ENCODE measurements around the gene TMEM185B.
"Not testable (repeated sequence)": the region's sequence is repeated elsewhere in the genome, so short reads cannot be mapped to it uniquely, and the experiment has no call there.

Gene TMEM185B

GRCh38 chr2:120265006-120265405 lies 41.8 kb upstream of the TMEM185B start:
- Histone ChIP-seq H3K4me1 (ENCODE audit: control insufficient read depth, low read depth, low read length) (no peaks in the 10 kb centered on the region), H3K36me3 (ENCODE audit: control insufficient read depth, insufficient read depth, low read length) (no peaks in the 10 kb centered on the region), H3K27me3 (ENCODE audit: insufficient read depth, low read length, poor library complexity) (no peaks in the 10 kb centered on the region), H3K27ac (ENCODE audit: low read depth, low read length) (no peak overlapping the region), H2BK15ac (replicated peaks; ENCODE audit: low read depth) (no peak overlapping the region), H2BK5ac (ENCODE audit: low read length) (no peak overlapping the region), H3K18ac (ENCODE audit: low read length) (no peak overlapping the region), H3K79me2 (ENCODE audit: control insufficient read depth, insufficient read depth, low read length) (no peaks in the 10 kb centered on the region), H3K4me3 (ENCODE audit: low read length) (no peak overlapping the region), H4K5ac (ENCODE audit: low read length) (no peak overlapping the region), H3K23ac (ENCODE audit: low read length) (no peak overlapping the region), H3K9ac (ENCODE audit: low read length) (no peak overlapping the region), H3K79me1 (ENCODE audit: low read length) (peaks cover 2% of the 10 kb centered on the region), H3K4ac (ENCODE audit: low read depth, low read length) (no peak overlapping the region), H2AK5ac (ENCODE audit: low read length) (no peak overlapping the region), H3K56ac (ENCODE audit: low read length) (no peak overlapping the region), H4K8ac (ENCODE audit: low read depth, low read length) (no peak overlapping the region), H2BK120ac (ENCODE audit: low read depth, low read length) (no peak overlapping the region), H3K4me2 (ENCODE audit: low read length) (no peak overlapping the region)
- no peak for DNase-seq
- WGBS (ENCODE audit: extremely low coverage, insufficient coverage, low lambda C conversion rate) = no CpG with 5 or more reads among the region's 12 CpGs

- Histone ChIP-seq H3K4me3 (ENCODE audit: low read length) (no peak overlapping the region), H2BK15ac (replicated peaks; ENCODE audit: low read depth) (no peak overlapping the region), H3K4me1 (ENCODE audit: control insufficient read depth, low read depth, low read length) (no peaks in the 10 kb centered on the region), H3K27ac (ENCODE audit: low read depth, low read length) (no peak overlapping the region), H3K27me3 (ENCODE audit: insufficient read depth, low read length, poor library complexity) (no peaks in the 10 kb centered on the region), H3K56ac (ENCODE audit: low read length) (peak overlapping the region; percentile 15), H3K79me2 (ENCODE audit: control insufficient read depth, insufficient read depth, low read length) (no peaks in the 10 kb centered on the region), H4K5ac (ENCODE audit: low read length) (no peak overlapping the region), H4K8ac (ENCODE audit: low read depth, low read length) (no peak overlapping the region), H3K23ac (ENCODE audit: low read length) (no peak overlapping the region), H3K4ac (ENCODE audit: low read depth, low read length) (no peak overlapping the region), H3K79me1 (ENCODE audit: low read length) (peaks cover 5% of the 10 kb centered on the region), H3K9ac (ENCODE audit: low read length) (no peak overlapping the region), H3K36me3 (ENCODE audit: control insufficient read depth, insufficient read depth, low read length) (no peaks in the 10 kb centered on the region), H2BK5ac (ENCODE audit: low read length) (no peak overlapping the region), H2AK5ac (ENCODE audit: low read length) (no peak overlapping the region), H3K4me2 (ENCODE audit: low read length) (no peak overlapping the region), H2BK120ac (ENCODE audit: low read depth, low read length) (no peak overlapping the region), H3K18ac (ENCODE audit: low read length) (no peak overlapping the region)
- no CpG with 5 or more reads among the region's 10 CpGs for WGBS (ENCODE audit: extremely low coverage, insufficient coverage, low lambda C conversion rate)
- DNase-seq = no peak
These were observed 39.7 kb upstream of the TMEM185B start for GRCh38 chr2:120262761-120263428.

- no peak overlapping the region for H3K4me2 ChIP-seq (ENCODE audit: low read length)
- no peak overlapping the region for H3K4me3 ChIP-seq (ENCODE audit: low read length)
- H3K79me2 ChIP-seq (ENCODE audit: control insufficient read depth, insufficient read depth, low read length) = no peaks in the 10 kb centered on the region
- no peaks in the 10 kb centered on the region for H3K4me1 ChIP-seq (ENCODE audit: control insufficient read depth, low read depth, low read length)
- no peak overlapping the region for H4K8ac ChIP-seq (ENCODE audit: low read depth, low read length)
- no peaks in the 10 kb centered on the region for H3K27me3 ChIP-seq (ENCODE audit: insufficient read depth, low read length, poor library complexity)
- H4K5ac ChIP-seq (ENCODE audit: low read length) = no peak overlapping the region
- H2AK5ac ChIP-seq (ENCODE audit: low read length) = no peak overlapping the region
- no peak overlapping the region for H2BK120ac ChIP-seq (ENCODE audit: low read depth, low read length)
- H3K18ac ChIP-seq (ENCODE audit: low read length) = no peak overlapping the region
- H3K79me1 ChIP-seq (ENCODE audit: low read length) = peaks cover 5% of the 10 kb centered on the region
- H3K4ac ChIP-seq (ENCODE audit: low read depth, low read length) = no peak overlapping the region
- no peak for DNase-seq
- no peak overlapping the region for H2BK5ac ChIP-seq (ENCODE audit: low read length)
- no CpG with 5 or more reads among the region's 2 CpGs for WGBS (ENCODE audit: extremely low coverage, insufficient coverage, low lambda C conversion rate)
- H3K23ac ChIP-seq (ENCODE audit: low read length) = no peak overlapping the region
- H2BK15ac ChIP-seq (replicated peaks; ENCODE audit: low read depth) = no peak overlapping the region
- H3K9ac ChIP-seq (ENCODE audit: low read length) = no peak overlapping the region
- no peak overlapping the region for H3K56ac ChIP-seq (ENCODE audit: low read length)
- H3K36me3 ChIP-seq (ENCODE audit: control insufficient read depth, insufficient read depth, low read length) = no peaks in the 10 kb centered on the region
- H3K27ac ChIP-seq (ENCODE audit: low read depth, low read length) = no peak overlapping the region
These were observed 39.0 kb upstream of the TMEM185B start for GRCh38 chr2:120262150-120262549.

GRCh38 chr2:120261387-120262006 lies 38.3 kb upstream of the TMEM185B start:
- no peak overlapping the region for H3K18ac ChIP-seq (ENCODE audit: low read length)
- no peak overlapping the region for H2BK120ac ChIP-seq (ENCODE audit: low read depth, low read length)
- H3K4me3 ChIP-seq (ENCODE audit: low read length) = no peak overlapping the region
- peaks cover 5% of the 10 kb centered on the region for H3K79me1 ChIP-seq (ENCODE audit: low read length)
- no peak overlapping the region for H4K8ac ChIP-seq (ENCODE audit: low read depth, low read length)
- no peak overlapping the region for H2BK15ac ChIP-seq (replicated peaks; ENCODE audit: low read depth)
- no peak overlapping the region for H3K4ac ChIP-seq (ENCODE audit: low read depth, low read length)
- no peaks in the 10 kb centered on the region for H3K27me3 ChIP-seq (ENCODE audit: insufficient read depth, low read length, poor library complexity)
- no peak overlapping the region for H3K9ac ChIP-seq (ENCODE audit: low read length)
- no peak overlapping the region for H3K23ac ChIP-seq (ENCODE audit: low read length)
- H3K27ac ChIP-seq (ENCODE audit: low read depth, low read length) = no peak overlapping the region
- H3K4me1 ChIP-seq (ENCODE audit: control insufficient read depth, low read depth, low read length) = no peaks in the 10 kb centered on the region
- no peak for DNase-seq
- no CpG with 5 or more reads among the region's 6 CpGs for WGBS (ENCODE audit: extremely low coverage, insufficient coverage, low lambda C conversion rate)
- no peak overlapping the region for H3K4me2 ChIP-seq (ENCODE audit: low read length)
- H3K56ac ChIP-seq (ENCODE audit: low read length) = no peak overlapping the region
- no peaks in the 10 kb centered on the region for H3K36me3 ChIP-seq (ENCODE audit: control insufficient read depth, insufficient read depth, low read length)
- H3K79me2 ChIP-seq (ENCODE audit: control insufficient read depth, insufficient read depth, low read length) = no peaks in the 10 kb centered on the region
- H4K5ac ChIP-seq (ENCODE audit: low read length) = no peak overlapping the region
- no peak overlapping the region for H2BK5ac ChIP-seq (ENCODE audit: low read length)
- no peak overlapping the region for H2AK5ac ChIP-seq (ENCODE audit: low read length)

GRCh38 chr2:120260736-120261135 lies 37.5 kb upstream of the TMEM185B start:
- no peaks in the 10 kb centered on the region for H3K4me1 ChIP-seq (ENCODE audit: control insufficient read depth, low read depth, low read length)
- no peak overlapping the region for H2BK15ac ChIP-seq (replicated peaks; ENCODE audit: low read depth)
- no peak overlapping the region for H3K4me3 ChIP-seq (ENCODE audit: low read length)
- no peak overlapping the region for H2BK5ac ChIP-seq (ENCODE audit: low read length)
- H3K9ac ChIP-seq (ENCODE audit: low read length) = no peak overlapping the region
- 100% methylated on average over 1 of the region's 5 CpGs for WGBS (ENCODE audit: extremely low coverage, insufficient coverage, low lambda C conversion rate)
- H2AK5ac ChIP-seq (ENCODE audit: low read length) = no peak overlapping the region
- H2BK120ac ChIP-seq (ENCODE audit: low read depth, low read length) = no peak overlapping the region
- H3K23ac ChIP-seq (ENCODE audit: low read length) = no peak overlapping the region
- DNase-seq = no peak
- H3K56ac ChIP-seq (ENCODE audit: low read length) = no peak overlapping the region
- H3K4me2 ChIP-seq (ENCODE audit: low read length) = no peak overlapping the region
- no peak overlapping the region for H4K8ac ChIP-seq (ENCODE audit: low read depth, low read length)
- peaks cover 5% of the 10 kb centered on the region for H3K79me1 ChIP-seq (ENCODE audit: low read length)
- H3K27ac ChIP-seq (ENCODE audit: low read depth, low read length) = no peak overlapping the region
- H3K4ac ChIP-seq (ENCODE audit: low read depth, low read length) = no peak overlapping the region
- no peaks in the 10 kb centered on the region for H3K36me3 ChIP-seq (ENCODE audit: control insufficient read depth, insufficient read depth, low read length)
- no peaks in the 10 kb centered on the region for H3K27me3 ChIP-seq (ENCODE audit: insufficient read depth, low read length, poor library complexity)
- H3K18ac ChIP-seq (ENCODE audit: low read length) = no peak overlapping the region
- H4K5ac ChIP-seq (ENCODE audit: low read length) = no peak overlapping the region
- H3K79me2 ChIP-seq (ENCODE audit: control insufficient read depth, insufficient read depth, low read length) = no peaks in the 10 kb centered on the region

- H3K56ac ChIP-seq (ENCODE audit: low read length); H3K23ac ChIP-seq (ENCODE audit: low read length); H3K4ac ChIP-seq (ENCODE audit: low read depth, low read length); H3K4me1 ChIP-seq (ENCODE audit: control insufficient read depth, low read depth, low read length); H3K36me3 ChIP-seq (ENCODE audit: control insufficient read depth, insufficient read depth, low read length); DNase-seq; H3K9ac ChIP-seq (ENCODE audit: low read length); H3K79me2 ChIP-seq (ENCODE audit: control insufficient read depth, insufficient read depth, low read length); H3K18ac ChIP-seq (ENCODE audit: low read length); H2BK120ac ChIP-seq (ENCODE audit: low read depth, low read length); H3K4me2 ChIP-seq (ENCODE audit: low read length); H4K8ac ChIP-seq (ENCODE audit: low read depth, low read length); H3K4me3 ChIP-seq (ENCODE audit: low read length); H2BK5ac ChIP-seq (ENCODE audit: low read length); H2BK15ac ChIP-seq (replicated peaks; ENCODE audit: low read depth); H3K79me1 ChIP-seq (ENCODE audit: low read length); H2AK5ac ChIP-seq (ENCODE audit: low read length); H3K27ac ChIP-seq (ENCODE audit: low read depth, low read length); H4K5ac ChIP-seq (ENCODE audit: low read length); H3K27me3 ChIP-seq (ENCODE audit: insufficient read depth, low read length, poor library complexity): not testable (repeated sequence)
- no CpG with 5 or more reads among the region's 15 CpGs for WGBS (ENCODE audit: extremely low coverage, insufficient coverage, low lambda C conversion rate)
These were observed 36.7 kb upstream of the TMEM185B start for GRCh38 chr2:120259939-120260338.
